ENCODE results near the gene PCBD2.
A peak's percentile ranks its signal among the peaks of the same experiment; 100 is the strongest.

Gene PCBD2

DNA sequence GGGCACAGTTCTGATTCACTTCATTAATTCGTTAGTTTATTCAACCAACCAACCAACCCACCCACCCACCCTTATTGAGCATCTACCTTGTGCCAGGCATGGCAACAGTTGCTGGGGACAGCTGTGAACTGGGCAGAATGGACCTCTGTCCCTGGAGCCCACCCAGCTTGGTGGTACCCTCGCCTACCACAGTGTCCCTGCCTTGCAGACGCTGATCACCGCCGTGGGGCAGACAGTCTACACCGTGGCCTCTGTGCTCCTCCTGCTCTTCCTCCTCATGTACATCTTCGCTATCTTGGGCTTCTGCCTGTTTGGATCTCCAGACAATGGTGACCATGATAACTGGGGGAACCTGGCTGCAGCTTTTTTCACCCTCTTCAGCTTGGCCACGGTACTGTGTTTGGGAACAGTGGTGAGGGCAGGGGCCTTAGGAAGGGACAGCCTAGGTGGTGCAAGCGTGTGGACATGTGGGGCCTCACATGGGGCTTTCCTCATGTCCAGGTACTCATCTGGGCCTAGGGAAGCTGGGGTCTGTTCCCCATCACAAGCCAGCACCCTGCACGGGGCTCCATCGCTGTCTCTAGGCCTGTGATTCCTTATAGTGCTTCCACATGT, 102.9 kb downstream of the PCBD2 start:
- no peak for DNase-seq (ENCODE audit: low spot score)

DNA sequence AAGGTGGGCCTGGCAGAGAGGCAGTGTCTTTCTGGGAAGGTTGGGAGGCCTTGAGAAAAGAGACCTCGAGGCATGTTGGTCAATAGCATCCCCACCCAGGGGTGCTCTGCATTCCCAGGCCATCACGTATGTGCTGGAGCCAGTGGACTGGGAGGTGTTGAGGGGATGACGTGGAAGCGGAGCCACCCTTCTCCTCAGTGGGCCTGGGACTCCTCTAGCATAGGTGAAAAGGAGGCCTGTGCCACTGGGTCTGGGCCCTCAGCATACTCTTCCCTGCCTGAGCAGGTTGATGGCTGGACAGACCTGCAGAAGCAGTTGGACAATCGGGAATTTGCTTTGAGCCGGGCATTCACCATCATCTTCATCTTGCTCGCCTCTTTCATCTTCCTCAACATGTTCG, 103.6 kb downstream of the PCBD2 start:
- DNase-seq (ENCODE audit: low spot score), result no peak

DNA sequence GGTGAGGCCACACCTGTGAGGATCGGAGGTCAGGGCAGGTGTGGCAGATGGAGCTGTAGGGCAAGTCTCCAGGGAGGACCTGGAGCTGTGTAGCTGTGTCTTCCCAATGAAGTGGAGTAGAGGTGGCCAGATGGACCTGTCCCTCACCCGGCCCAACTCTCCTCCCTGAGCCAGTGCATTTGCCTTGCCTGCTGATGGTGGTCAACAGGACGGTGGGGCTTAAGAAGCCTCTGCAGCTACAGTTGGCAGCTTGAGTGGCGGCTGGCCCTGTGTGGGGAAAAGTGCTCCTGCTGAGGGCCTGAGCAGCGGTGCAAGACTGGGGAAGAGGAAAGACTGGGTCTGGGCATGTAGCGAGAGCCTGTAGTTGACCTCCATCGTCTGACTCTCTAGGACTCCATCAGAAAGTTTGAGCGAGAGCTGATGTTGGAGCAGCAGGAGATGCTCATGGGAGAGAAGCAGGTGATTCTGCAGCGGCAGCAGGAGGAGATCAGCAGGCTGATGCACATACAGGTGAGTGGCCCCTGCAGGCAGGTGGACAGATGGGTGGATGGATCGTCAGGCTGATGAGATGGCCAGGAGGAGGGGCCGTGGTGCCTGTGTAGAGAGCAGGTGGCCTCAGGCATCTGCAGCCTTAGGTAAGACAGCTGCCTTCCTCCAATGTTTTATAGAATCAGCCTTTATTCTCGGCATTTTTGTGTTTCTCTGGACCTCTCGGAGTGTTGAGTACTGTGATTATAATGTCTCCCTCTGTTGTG, 104.2 kb downstream of the PCBD2 start:
- peak; percentile 27 for DNase-seq (ENCODE audit: low spot score)

DNA sequence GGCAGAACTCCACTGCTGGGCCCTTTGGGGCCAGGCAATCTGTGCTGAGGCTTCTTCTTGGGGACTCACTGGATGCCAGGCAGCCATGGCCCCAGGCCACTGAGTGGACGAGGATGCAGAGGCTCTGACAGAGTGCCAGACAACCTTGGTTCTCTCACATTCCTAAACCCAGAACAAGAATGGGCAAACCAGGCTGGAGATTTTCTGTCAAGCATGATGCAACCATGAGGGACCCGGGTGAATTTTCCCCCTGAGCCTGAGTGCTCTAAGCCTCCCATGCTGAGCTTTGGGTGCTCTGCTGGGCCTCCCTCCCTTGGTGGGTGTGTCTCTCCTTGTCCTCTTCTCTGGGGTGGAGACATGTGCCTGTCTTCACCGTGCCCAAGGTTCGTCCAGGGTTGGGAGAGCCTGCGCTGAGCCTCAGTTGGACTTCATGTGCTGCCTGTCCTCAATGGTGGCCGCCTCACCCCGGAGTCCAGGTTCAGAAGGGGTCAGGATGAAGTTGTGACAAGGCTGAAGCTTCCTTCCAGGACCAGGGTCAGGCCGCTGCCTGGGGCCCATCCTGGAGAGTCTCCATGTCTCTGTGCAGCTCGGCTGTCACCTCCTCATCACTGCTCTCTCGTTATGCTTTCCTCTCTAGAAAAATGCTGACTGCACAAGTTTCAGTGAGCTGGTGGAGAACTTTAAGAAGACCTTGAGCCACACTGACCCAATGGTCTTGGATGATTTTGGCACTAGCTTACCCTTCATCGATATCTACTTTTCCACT, 105.0 kb downstream of the PCBD2 start:
- DNase-seq (ENCODE audit: low spot score), result no peak

DNA sequence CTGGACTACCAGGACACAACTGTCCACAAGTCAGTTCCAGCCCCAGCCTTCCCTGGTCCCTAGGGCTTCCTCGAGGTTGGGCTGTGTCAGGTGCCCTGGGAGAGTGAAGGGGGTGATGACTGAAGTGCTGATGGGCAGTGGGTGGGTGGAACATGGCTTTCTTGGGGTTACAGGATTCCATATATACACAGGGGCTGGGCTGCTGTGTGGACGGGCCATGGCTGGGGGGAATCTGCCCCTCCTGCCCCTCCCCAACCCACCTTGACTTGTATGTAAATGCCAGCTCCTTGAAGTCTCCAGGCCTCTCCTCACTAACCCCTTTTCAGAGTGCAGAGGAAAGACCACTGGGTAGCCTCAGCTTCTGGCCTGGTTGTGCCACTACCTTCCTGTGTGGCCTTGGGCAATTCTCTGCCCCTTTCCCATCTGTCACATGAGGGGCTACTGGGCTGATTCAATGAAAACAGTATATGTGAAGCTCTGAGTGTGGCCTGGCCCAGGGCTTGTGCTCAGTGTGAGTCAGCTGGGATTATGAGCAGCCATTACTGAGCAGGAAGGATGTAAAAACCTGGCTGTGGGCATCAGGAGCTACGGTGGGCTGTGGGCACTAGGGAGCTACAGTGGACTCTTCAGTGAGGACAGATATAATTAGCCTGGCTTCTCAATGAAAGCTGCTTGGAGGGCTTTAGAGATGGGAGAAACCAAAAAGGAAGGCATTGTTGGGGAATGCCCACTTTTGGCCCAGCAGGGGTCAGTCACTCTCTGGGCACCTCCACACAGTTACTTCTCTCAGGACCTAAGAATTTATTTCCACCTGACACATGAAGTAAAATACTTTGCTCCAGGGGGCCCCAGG, 105.8 kb downstream of the PCBD2 start:
- peak; percentile 36 for DNase-seq (ENCODE audit: low spot score)

DNA sequence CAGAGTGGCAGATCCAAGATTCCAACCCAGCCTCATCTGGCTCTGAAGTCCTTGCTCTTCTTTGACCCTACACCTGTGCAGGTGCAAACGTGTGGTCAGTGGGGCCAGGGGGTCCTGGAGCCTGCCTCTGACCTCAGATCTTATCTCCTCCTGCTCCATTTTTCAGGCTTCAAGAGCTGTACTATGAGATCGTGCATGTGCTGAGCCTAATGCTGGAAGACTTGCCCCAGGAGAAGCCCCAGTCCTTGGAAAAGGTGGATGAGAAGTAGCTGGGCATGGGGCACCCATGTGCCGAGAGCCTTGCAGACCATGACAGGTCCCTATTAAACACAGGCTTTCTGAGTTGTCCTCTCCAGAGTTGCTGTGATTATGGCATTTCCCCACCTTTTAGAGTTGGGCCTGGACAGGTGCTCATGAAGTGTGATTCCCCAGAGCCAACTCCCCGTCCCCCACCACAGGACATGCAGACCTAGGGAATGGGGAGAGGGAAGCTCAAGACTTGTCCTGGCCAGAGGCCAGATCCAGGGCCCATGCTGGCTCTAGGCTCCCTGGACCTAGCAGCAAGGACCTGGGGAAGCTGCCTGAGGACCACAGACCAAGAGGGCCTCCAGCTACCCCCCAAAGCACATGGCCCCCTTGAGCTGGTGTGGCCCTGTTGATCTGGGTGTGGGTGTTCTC, 106.6 kb downstream of the PCBD2 start:
- DNase-seq (ENCODE audit: low spot score), result no peak

DNA sequence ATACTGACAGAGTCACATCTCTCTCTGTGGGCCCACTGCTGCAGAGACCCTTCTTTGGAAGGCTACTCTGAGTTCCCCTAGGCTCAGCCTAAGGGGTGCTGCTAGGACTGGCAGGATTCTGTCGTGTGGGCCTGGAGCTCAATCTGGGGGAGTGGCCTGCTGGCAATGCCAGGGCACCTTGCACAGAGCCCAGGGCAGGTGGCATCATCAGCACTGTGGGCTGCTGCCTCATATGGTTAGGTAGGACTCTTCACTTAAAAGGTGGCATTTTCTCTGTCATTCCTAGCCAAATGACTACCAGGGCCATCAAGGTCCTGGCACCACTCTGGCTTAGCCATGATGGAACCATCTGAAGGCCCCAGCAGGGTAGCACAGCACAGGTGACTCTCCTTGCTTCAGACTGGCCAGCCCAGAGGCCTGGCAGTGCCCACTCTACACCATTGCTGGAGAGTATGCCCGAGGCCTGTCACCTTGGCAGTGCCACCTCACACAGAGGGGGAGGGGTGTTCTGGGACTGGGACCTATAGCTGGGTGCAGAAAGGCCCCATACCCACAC, 107.2 kb downstream of the PCBD2 start:
- no peak for DNase-seq (ENCODE audit: low spot score)

Data from SW480 (cell line).